ENCODE measurements around the gene MMP24OS.

DNA sequence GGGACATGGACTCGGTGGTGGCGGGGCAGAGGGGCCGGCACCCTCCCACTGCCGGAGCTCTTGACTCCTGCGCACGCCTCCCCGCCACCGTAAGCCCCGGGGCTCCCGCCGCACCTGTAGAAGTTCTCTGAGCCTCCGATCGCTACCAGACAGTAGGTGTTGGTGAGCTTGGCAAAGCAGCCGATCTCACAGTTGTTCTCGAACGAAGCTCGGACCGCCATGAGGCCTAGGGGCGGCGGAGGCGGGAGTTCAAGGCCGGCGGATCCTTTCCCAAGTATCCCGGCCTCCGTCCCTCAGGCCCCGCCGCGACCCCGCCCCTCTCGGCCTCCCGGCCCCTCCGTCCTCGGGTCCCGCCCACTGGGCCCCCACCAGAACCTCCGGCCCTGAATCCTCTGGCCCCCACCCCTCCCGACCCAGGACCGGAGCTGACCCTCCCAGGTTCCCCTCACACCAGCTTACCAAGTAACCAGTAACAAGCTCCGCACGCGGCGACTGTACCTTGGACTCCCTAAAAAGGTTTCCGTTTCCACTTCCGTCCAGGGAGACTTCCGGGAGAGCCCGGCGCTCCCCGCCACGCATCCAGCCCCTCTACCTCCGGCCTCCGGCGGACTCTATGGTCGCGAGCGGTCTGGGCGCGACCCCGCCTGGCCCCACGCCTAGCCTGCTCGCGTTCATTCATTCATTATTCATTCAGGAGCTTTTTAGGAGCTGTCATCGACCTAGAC, 6.5 kb upstream of the MMP24OS start, which contains the start of gene EIF6:
- TF ChIP-seq EGR1 (IDR thresholded peaks at IDR 0.05; ENCODE audit: borderline replicate concordance in 1 of 2, low read depth in 2 of 2, low read length in 2 of 2) (peak in 1 of 2 experiments; percentile 79; a peak in 2 of 3 replicates), CTCF (IDR thresholded peaks at IDR 0.05 in 2 of 3, conservative IDR thresholded peaks at IDR 0.05 in 1 of 3; ENCODE audit: control insufficient read depth in 2 of 3, extremely low read depth in 1 of 3, insufficient read depth in 1 of 3, low read depth in 3 of 3, low read length in 3 of 3) (no peak), MYC (IDR thresholded peaks at IDR 0.05; ENCODE audit: insufficient read depth, insufficient read length, insufficient replicate concordance, low read length, severe bottlenecking) (peak; percentile 30), PML (IDR thresholded peaks at IDR 0.05; ENCODE audit: low read length) (no peak; the same call in 1 of the 2 replicates)
- TF ChIP-seq, protein P1, sequence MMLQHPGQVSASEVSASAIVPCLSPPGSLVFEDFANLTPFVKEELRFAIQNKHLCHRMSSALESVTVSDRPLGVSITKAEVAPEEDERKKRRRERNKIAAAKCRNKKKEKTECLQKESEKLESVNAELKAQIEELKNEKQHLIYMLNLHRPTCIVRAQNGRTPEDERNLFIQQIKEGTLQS (IDR thresholded peaks at IDR 0.05; ENCODE audit: borderline replicate concordance, extremely low read depth, low read depth, low read length): no peak
